Measurements from ENCODE around the gene NR2F1-AS1.

NR2F1-AS1 gene

DNA sequence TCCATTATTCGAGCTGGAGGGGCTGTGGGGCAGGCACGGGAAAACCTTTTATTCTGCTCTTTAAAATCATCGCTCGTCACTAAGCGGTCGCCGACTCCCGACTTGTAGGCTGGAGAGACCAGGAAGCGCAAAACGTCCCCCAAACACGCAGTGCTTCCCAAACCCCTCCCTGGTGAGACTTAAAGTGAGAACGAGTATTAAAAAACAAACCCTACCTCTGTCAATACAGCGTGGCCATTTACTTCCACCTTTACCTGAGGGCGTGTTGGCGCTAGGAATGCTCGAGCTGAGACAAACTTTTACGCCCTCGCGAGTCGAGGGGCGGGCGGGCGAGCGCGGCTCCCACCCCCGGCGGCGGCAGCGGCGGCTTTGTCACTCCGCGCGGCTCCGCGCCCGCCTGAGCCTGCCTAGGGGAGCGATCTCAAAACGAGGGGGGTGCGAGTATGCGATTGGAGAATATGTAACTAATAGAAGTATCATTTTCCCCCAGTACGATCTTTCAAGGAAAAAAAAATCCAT is at the start of gene NR2F1-AS1:
Gene NR2F1-AS1 (minus strand): TSS at position 293 of the 519 bp plus-strand sequence.
- DNase-seq, result no peak

DNA sequence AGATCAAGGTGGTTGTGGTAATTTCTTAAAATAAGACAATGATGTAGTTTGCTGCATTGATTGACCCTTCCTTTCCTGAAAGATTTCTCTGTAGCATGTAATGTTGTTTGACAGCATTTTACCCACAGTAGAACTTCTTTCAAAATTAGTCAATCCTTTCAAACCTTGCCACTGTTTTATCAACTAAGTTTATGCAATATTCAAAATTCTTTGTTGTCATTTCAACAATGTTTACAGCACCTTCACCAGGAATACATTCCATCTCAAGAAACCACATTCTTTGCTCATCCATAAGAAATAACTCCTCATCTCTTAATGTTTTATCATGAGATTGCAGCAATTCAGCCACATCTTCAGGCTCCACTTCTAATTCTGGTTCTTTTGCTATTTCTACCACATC is 45.8 kb upstream of the NR2F1-AS1 start:
- no peak for DNase-seq

DNA sequence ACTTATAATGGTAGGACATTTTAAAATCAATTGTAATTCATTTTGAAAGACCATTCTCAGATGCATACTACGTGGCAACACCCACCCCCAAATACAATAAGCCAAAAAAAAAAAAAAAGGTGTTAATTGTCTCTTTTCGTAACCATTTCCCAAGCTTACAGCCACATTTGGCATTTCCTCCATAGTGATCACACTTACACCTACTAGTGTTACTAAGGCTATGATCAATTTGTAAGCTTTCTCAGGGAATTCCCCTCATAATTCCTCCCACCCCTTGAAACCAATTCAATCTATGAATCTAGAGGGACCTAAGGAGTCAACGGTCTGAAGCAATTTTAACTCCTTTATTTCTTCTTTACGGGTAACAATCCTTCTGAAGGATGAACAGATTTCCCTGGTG is 42.1 kb upstream of the NR2F1-AS1 start:
- no peak for DNase-seq

DNA sequence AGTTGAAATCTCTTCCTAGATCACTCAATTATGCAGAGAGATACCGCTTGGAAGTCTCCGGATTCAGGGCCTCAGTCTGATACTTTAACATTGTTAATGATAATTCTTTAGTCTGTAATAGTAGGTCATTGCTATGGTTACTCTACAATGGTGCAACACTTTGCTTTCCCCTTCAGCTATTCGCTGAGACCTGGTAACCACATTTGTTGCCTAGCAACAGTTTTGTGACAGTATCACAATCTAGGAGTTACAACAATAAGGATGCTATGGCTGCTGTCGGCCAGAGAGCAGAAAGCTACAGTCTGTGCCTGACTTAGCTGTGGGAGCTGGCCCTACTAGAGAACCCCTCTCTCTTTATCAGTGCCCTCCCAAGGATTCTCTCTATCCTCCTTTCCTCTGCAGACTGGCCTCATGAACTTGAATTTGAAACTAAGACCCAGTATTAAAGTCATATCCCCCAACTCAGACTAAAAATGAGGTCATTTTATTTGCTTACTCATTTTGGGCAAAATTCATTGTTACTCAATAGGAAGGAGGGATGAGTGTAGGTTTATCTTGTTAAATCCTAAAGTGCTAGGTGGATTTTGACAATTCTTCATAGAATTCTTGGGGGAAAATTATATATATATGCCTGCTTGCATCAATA is 41.3 kb upstream of the NR2F1-AS1 start:
- no peak for DNase-seq

DNA sequence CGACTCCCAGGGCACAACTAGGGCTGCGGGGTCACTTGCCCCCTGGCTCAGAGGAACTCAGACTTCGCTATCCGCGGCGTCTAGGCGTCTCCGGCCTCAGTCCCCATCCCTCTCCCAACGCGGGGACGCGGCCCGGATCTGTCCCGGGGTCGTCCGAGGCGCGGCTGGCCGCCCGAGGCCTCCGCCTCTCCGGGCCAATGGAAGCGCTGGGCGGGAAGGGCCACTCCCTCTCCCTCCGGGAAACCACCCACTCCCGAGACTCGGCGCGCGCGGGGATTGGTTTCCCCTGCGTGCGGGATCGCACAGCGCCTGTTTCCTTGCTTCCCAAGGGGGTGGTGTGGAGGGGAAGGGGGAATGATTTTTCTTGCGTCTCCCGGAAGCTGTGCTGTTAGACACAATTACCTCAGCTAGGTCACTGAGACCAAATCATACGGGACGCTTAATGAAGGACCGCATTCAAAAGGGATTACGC is 40.3 kb upstream of the NR2F1-AS1 start:
- peak; percentile 27 for DNase-seq

DNA sequence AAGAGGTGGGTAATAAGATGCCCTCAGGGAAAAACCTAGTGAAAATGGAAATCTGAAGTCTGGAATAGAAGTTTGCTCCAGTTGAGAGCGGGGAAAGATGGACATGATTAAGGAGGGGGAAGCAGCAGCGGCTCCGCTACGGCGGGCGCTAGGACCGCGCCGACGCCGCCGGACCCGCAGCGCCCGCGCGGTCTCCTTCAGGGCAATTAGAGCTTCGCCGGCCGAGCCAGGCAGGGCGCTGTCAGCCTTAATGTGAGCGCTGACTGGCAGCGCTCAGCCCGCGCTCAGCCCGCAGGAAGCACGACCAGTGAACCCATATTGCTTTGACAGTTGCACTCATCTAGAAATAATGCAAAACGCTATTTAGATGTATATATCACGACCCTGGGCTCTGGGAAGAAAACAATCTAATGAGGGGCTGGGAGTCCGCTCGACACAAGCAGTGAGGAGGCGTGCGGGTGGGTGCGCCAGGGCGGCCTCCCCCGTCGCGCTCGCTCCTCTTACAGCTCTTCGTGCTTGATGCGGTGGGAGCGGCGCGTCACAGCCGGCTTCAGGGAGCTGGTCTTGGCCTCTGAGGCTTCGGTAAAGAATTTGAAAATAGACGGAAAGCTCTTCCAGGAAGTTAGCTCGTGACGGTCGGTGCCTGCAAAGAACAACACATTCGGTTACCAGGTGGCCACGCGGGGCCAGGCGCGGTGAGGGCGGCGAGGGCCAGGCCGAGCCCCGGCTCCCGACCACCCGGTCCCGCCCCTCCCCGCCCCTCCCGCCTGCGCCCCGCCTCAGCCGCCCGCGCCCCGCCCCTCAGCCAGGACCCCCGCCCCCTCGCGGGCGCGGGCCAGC is 39.7 kb upstream of the NR2F1-AS1 start:
- no peak for DNase-seq

DNA sequence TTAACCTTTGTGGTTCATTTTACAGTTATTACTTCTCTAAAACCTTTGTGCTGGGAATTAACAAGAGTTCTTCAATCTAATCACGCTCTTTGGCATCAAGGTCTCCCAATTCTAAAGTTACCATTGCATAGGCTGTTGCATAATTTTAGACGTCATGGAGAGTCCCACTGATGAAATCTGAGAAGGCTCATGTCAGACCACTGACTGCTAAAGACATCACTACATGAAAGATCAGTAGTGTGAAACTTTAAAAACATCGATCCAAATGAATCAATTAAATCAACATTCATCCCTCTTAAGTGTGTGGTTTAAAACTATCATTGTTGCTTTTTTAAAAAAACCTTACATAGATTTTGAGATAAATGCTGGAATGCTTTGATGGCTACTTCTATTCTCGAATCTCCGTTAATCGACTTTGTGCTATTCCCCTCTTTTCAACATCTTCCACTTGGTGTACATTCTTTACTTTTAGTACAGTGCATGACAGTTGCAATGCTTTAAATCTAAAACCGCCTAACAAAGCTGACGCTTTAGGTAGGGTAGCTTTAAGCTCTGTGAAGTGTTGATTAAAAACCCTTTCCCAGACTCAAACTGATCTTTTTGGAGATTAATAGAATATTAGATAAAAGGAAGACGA is 35.6 kb upstream of the NR2F1-AS1 start:
- DNase-seq, result no peak

DNA sequence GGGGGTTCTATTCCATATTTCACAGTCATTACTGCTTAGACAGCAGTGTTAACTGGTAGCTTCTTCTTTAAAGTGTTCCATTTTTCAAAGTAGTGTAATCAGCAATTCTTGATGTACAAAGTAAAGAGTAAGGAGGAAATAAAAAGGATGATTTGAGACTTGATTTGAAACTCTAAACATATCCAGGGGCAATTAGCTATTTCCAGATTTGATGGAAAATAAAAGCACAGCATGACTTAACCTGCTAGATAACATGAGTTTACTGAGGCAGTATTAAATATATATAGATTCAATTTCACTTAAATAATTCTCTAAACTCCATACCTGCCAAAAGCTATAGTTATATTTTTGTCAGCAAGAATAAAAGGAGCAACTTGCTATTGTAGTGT is 31.8 kb upstream of the NR2F1-AS1 start:
- no peak for DNase-seq

DNA sequence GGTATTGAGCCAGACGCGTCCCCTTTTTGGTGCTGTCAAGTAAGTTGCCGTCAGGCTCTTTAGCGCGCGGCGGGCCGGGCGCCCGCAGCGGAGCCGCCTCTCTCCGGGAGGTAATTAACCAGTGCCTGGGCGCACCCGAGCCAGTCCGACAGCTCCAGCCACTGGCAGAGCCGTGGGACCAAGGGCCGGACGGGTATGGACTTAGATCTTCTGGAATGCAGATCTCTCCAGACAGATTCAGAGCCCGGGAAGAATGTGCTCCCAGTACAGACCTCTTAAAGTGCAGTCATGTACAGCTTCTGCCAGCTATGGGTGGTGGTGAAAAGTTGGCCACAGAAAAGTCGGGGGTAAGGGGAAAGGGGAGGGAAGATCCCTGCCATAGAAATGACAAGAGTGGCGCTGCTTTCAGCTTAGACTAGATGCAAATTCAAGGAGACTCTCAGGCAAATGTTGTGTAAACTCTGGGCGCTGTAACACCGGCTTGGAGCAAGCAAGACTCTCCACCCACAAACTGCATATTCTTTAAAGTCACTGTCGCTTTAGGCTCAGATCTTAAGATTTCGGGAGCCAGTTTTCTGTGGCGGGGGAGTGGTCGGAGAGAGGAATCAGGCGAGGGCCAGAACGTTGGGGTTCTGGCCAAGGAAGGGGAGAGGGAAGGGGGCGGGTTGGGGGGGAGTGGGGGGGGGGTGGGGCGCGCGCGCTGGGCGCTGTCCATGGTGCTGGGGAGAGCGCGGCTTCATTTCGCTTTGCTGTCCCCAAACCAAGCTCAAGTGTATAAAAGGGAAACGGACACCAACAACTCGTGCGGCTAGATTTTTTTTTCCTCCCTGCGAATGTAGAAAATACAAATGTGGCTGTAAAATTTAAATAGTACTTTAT is 31.2 kb upstream of the NR2F1-AS1 start:
- no peak for DNase-seq

DNA sequence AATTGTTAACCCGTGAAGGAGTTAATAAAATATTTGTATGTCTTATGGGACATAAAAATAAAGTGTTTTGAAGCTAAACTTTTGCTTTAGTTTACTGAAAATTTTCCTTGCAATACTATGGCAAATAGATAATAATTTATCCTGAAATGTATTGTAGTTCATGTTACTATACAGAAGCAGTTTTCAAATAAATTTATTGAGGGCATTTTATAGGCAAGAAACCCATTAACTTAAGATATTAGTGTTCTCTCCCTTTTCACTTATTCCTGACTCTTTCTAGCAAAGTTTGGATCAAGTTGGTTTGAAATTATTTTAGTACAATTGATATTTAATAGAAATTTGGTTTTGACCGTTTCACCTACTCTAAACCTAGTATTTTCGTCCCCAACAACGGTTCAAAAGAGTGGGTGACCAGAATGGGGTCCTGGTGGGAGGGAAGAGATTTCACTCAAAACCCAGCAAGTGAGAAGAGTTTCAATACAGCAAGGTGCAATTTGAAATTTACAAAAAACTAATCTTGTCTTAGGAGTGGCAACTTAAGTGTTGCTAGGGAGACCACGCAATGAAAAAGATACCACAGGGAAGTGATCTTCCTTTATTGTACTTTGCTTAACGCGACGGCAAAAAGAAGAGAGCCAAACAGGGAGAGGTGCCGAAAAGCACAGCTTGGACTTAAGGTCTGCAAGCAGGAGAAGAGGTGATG is 30.4 kb upstream of the NR2F1-AS1 start:
- DNase-seq, result no peak

DNA sequence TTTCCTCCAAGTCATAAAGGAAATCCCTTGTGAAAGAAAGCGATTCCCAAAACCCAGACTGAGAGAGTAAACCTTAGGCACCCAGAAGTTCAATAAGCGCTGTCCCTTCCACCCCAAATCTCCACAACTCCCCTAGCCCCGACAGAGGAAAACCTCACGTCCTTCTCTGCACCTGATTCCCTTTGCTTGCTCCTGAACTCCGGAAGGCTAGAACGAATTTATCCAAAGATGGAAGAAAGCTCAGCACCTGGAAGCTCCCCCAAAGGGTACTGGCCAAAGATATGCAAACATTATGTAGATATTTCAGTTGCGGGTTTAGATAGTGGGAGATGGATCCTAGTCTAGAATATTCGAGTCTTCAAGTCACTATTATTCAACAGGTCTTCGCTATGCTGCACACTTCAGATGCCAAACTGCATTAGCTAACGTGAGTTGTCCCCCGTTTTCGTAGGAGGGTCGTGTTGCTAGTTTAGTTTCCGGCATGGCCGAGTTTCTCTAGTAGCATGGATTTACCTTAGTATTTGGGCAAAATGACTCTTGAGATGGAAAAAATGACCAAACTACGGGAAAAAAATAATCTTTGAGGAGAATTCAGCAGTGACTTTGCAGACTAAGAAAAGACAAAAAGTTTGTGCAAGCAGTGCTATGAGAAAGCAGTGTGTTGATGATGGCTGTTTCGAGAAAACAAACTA is 29.7 kb upstream of the NR2F1-AS1 start:
- no peak for DNase-seq

DNA sequence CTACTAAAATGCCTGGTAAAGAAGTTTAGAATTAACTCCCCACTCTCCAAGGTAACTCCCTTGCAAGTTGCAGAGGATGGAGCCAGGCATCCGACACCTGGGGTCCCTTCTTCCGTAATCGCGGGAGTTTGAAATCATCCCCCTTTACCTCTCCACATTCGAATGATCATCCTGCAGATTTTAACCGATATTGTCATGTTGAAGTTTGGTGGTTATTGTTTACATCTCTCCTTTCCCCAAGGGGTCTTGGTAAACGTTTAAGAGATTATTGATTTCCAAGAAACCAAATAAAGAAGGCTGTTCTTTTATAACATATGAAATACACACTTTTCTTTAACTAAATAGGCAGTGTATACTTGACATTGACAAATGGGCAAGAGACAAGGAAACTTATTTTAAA is 28.7 kb upstream of the NR2F1-AS1 start:
- no peak for DNase-seq

DNA sequence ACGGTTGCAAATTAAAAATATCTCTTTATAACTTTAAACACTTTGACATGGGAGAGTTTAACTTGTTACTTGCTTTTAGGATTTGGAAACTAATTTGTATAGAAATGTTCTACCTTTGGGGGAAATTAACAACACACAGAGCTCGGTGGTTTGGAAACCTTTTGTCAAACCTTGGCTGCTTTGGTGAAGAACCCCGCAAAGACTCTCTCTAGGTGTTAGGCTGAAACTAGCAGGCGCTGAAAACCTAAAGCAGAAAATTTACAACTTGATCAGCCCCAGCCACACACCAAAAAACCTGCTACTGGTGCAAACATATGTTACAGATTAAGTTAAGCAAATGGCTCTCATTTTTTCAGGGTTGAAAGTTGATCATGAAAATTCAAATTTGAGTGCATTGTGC is 27.8 kb upstream of the NR2F1-AS1 start:
- DNase-seq, result no peak

DNA sequence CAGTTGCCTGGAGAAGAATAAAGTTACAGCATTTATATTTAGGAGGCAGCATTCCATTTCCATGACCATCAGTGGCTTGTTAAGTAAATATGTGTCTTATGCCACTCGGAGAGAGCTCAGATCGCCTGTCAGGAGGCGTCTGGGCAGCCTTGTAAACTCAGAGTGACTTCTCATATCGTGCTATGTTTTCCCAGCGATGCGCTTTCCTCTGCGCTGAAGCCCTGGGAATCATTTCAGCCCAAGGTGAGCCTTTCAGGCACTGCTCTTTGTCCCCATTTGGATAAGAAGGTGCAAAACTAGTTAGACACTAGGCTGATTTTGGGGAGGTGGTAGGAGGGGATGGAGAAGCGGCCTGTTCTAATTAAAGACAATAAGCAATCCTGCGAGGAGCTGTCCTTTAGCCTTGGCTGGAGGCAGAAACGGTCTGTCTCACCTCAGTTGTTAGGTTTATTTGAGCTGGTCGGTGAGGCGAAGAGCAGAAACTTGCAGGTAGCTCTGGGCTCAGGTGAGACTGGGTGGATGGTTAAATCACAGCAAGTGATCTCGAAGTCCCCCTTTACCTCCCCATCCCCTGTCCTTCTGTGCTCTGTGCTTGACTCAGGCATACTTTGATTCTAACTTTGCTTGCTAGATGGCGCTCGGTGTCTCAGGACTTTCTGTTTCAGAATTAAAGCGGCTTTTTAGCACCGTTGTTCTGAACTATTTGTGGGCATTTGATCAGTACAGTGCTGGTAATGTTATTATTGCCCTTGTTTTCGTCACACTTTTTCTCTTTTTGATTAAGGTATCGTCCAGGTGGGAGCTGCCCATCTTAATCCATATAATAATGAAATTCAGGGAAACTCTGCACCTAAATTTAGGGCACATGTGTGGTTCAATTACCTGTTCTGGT is 26.6 kb upstream of the NR2F1-AS1 start:
- DNase-seq, result no peak

DNA sequence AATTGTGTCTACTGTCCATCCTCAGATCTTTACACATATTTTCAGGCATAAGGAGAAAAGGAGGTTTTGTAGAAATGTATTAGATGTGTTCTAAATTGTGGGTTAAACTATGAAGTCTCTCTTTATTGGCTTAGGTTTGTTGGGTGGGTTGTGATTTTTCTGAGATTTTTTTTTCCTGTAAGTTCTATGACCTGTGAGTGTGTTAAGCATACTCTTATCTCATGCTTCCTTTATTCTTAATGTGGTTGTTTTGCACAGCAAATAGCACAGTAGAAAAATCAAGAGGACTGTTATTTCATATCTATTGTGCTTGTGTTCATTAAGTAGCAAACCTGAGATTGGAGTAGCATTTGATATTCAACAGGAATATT is 25.3 kb upstream of the NR2F1-AS1 start:
- no peak for DNase-seq

DNA sequence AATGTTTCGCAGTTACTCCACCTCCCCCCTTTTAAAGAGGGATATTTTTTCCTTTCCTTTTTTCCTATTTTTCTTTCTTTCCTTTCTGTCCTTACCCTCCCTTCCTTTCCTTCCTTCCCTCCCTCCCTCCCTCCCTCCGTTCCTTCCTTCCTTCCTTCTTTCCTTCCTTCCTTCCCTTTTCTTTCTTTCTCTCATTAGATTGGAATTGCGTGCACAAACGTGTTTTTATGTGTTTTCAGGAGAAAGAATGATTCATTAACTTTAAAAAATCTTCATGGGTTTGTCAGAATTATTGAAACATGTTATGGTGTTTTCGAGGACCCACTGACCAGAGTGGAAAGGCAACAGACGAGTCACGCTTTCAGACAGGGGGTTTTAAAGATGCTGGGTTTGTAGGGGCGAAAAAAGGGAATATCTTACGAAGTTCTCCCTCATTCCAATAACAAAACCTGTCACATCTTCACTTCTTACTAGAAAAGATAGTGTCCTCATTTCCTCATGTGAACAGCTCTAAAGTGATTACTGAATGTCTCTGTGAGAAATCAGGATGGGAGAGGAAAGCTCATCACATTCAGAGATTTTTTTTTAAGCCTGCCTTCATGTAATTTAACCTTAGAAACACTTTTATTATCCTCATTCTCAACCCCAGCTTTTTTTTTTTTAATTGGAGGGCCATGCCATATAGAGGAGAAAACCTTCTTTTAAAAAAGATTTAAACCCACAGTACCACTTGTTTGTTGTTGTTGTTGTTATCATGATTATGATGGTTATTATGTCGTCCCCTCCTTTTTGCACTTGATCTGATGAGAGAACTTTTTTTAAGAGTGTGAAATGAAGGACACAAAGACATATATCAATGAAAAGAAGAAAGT is 23.9 kb upstream of the NR2F1-AS1 start:
- DNase-seq, result no peak

DNA sequence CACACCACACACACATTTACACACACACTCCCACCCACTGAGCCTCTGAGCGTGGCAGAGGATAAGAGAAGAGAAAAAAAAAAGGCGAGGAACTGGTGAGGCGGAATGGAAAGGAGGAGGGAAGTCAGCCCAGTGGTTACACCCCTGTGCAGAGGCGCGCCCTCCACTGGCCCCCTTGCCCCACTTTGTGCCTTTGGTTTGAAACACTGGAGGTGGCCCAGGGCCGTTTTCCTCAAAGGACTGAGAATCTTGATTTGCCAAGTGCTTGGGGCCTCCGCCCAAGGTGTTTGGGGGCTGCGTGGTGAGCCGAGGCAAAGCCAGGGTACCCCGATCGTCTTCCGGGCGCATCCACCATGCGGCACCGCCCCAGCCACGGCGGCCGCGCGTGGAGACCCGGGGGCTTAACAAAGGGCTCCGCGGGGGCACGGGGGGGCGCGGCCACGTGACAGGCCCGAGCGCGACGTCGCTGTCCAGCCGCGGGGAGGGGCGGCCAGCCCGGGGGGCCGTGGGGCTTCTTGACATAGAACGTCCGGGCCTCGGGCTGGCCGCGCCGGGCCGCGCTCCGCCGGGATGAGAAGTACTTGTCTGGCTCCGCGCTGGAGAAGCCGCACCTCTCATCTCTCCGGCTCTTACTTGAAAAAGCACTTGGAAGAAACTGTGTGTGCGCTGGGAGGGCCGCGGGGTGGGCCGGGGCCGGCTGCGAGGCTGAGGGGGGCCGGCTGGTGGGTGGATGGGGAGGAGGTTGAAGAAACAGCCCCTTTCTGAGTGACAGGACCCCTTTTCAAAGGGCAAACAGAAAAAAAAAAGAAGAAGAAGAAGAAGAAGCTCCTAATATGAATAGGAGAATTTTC is 23.0 kb upstream of the NR2F1-AS1 start:
- no peak for DNase-seq

DNA sequence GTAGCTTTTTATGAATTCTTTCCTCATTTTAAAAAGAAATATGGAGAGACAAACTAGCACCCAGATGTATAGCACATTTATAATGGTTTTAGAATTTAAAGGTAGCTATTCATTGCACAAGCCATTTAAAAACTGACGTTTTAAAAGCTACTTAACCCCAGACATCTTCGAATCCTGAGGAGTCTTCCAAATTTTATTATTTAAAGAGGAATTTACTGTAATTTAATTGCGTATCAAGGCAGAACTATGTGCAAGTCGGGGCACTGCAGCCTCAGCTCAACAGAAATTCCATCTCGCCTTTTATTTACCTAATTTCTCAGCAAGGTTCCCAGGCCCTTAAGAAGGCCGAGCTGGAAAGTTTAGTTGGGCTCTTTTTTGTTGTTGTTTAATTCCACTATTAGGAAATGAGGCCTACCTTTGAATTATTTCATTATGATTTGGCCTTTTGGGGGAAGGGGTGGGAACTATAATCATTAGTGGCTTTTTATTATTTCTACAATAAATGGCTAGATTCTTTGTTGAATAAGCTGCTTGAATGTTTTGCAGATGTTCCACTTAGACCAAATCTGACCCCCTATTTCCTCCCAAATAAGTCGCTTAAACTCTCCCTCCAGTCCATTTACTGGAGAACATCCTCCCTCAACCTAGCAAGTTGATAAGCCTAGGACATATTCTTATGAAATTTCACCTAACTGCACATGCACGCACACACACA is 22.2 kb upstream of the NR2F1-AS1 start:
- DNase-seq, result no peak
